DND-41 (cell line): ENCODE data around the gene YTHDF1.

Experiments used
- EZH2 ChIP-seq: IDR thresholded peaks from 3 replicates; pipeline ENCODE4 v1.6.1; 2012; ENCODE audit warnings: borderline replicate concordance, low read depth, mild to moderate bottlenecking, moderate library complexity, low read length, inconsistent platforms; ENCODE audit not compliant: severe bottlenecking
- TF ChIP-seq, protein P1 (sequence below): IDR thresholded peaks from 2 replicates; pipeline ENCODE4 v1.5.1; 2012; ENCODE audit warnings: borderline replicate concordance, low read length, moderate library complexity, mild to moderate bottlenecking; ENCODE audit not compliant: poor library complexity, severe bottlenecking; ENCODE audit errors: extremely low read depth

DNA sequence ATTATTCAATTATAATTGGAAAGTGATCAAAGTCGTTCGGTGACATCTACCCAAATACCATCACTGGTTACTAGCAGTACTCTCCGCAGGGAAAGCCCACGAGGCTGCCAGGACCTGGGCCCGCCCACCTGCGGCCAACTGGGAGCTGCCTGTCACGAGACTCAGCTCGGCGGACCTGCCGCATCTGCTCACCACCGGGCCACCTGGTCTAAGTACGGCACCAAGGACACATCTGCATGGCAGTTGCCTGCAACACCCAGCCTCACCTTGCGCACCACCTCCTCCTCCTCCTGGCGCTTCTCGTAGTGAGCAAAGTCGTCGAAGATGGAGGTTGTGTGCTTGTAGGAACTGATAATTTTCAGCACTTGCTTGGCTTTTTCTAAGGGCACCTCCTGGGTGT, 13.9 kb downstream of the YTHDF1 start:
- TF ChIP-seq, protein P1, sequence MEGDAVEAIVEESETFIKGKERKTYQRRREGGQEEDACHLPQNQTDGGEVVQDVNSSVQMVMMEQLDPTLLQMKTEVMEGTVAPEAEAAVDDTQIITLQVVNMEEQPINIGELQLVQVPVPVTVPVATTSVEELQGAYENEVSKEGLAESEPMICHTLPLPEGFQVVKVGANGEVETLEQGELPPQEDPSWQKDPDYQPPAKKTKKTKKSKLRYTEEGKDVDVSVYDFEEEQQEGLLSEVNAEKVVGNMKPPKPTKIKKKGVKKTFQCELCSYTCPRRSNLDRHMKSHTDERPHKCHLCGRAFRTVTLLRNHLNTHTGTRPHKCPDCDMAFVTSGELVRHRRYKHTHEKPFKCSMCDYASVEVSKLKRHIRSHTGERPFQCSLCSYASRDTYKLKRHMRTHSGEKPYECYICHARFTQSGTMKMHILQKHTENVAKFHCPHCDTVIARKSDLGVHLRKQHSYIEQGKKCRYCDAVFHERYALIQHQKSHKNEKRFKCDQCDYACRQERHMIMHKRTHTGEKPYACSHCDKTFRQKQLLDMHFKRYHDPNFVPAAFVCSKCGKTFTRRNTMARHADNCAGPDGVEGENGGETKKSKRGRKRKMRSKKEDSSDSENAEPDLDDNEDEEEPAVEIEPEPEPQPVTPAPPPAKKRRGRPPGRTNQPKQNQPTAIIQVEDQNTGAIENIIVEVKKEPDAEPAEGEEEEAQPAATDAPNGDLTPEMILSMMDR: no peak
- no peak for TF ChIP-seq EZH2
